Kidney capillary endothelial cell (primary cell): ENCODE measurements around the gene RIPK1.
"Not testable (repeated sequence)": the region's sequence is repeated elsewhere in the genome, so short reads cannot be mapped to it uniquely, and the experiment has no call there.

Source experiments
- DNase-seq: peaks from one replicate; pipeline ENCODE4 v3.0.0-alpha.2; 2018; ENCODE audit warnings: low spot score

RIPK1 gene

GRCh38 chr6:3068329-3069214 is at the start of gene RIPK1:
Gene RIPK1 (plus strand): TSS chr6:3068494. CDS start chr6:3076824, 8,330 bp downstream.
- peak; percentile 81 for DNase-seq

GRCh38 chr6:3019065-3019464 is 49.2 kb upstream of the RIPK1 start:
- DNase-seq, result no peak

- DNase-seq, result no peak
These were observed 48.5 kb upstream of the RIPK1 start for GRCh38 chr6:3019749-3020320.

GRCh38 chr6:3020976-3021598 is 47.2 kb upstream of the RIPK1 start:
- DNase-seq, result not testable (repeated sequence)

- peak; percentile 55 for DNase-seq
These were observed 45.3 kb upstream of the RIPK1 start for GRCh38 chr6:3022765-3023662.

- peak; percentile 94 for DNase-seq
These were observed 44.4 kb upstream of the RIPK1 start for GRCh38 chr6:3023663-3024483.

- no peak for DNase-seq
These were observed 41.3 kb upstream of the RIPK1 start for GRCh38 chr6:3026791-3027626.

- DNase-seq, result not testable (repeated sequence)
These were observed 40.1 kb upstream of the RIPK1 start for GRCh38 chr6:3028156-3028555.

- no peak for DNase-seq
These were observed 36.2 kb upstream of the RIPK1 start for GRCh38 chr6:3031857-3032640.

- no peak for DNase-seq
These were observed 35.3 kb upstream of the RIPK1 start for GRCh38 chr6:3032986-3033385.

GRCh38 chr6:3033652-3034051 is 34.6 kb upstream of the RIPK1 start:
- DNase-seq, result no peak

- DNase-seq, result no peak
These were observed 32.9 kb upstream of the RIPK1 start for GRCh38 chr6:3035397-3035796.

GRCh38 chr6:3036861-3037637 is 31.2 kb upstream of the RIPK1 start:
- no peak for DNase-seq

GRCh38 chr6:3037638-3038365 is 30.5 kb upstream of the RIPK1 start:
- DNase-seq, result no peak

- no peak for DNase-seq
These were observed 28.9 kb upstream of the RIPK1 start for GRCh38 chr6:3039384-3039783.

GRCh38 chr6:3041147-3041546 is 27.1 kb upstream of the RIPK1 start:
- DNase-seq, result no peak

- DNase-seq, result no peak
These were observed 26.7 kb upstream of the RIPK1 start for GRCh38 chr6:3041606-3042005.

- no peak for DNase-seq
These were observed 22.9 kb upstream of the RIPK1 start for GRCh38 chr6:3045369-3045768.
